Karpas-422 (cell line): ENCODE data around the gene PAPPA. TPM values are rescaled to one million over a fixed set of nuclear protein-coding genes. Genes with fewer than 3 reads are reported as not detected.

Source experiments
- DNase-seq: peaks from one replicate; pipeline ENCODE4 v3.0.0-alpha.2; 2015
- H2AFZ ChIP-seq: fragments of 200-600 bp; sonication (generic); 2 replicates; pipeline ENCODE4 v1.6.1; 2014; ENCODE audit warnings: antibody characterized with exemption, low read length, mixed read lengths
- H3K27ac ChIP-seq: fragments of 200-600 bp; sonication (generic); 2 replicates; pipeline ENCODE4 v1.5.1; 2014; ENCODE audit warnings: mild to moderate bottlenecking, low read length, moderate library complexity
- H3K27me3 ChIP-seq: fragments of 200-600 bp; sonication (generic); 2 replicates; pipeline ENCODE4 v1.6.1; 2014; ENCODE audit warnings: low read length, mixed read lengths
- H3K36me3 ChIP-seq: fragments of 200-600 bp; sonication (generic); 2 replicates; pipeline ENCODE4 v1.6.1; 2014; ENCODE audit warnings: low read length, mixed read lengths; ENCODE audit not compliant: insufficient read depth
- H3K4me1 ChIP-seq: fragments of 200-600 bp; sonication (generic); 2 replicates; pipeline ENCODE4 v1.6.1; 2014; ENCODE audit warnings: mild to moderate bottlenecking, low read length, mixed read lengths
- H3K4me2 ChIP-seq: fragments of 200-600 bp; sonication (generic); 2 replicates; pipeline ENCODE4 v1.6.1; 2014; ENCODE audit warnings: low read length, low read depth, mild to moderate bottlenecking; ENCODE audit not compliant: poor library complexity, severe bottlenecking
- H3K4me3 ChIP-seq: fragments of 200-600 bp; sonication (generic); 2 replicates; pipeline ENCODE4 v1.5.1; 2014; ENCODE audit warnings: mild to moderate bottlenecking, antibody characterized with exemption, low read length, mixed read lengths
- H3K79me2 ChIP-seq: fragments of 200-600 bp; sonication (generic); 2 replicates; pipeline ENCODE4 v1.6.1; 2014; ENCODE audit warnings: mild to moderate bottlenecking, low read length, mixed read lengths
- H3K9ac ChIP-seq: fragments of 200-600 bp; sonication (generic); 2 replicates; pipeline ENCODE4 v1.6.0; 2014; ENCODE audit warnings: low read length
- H3K9me2 ChIP-seq: fragments of 200-600 bp; sonication (generic), shearing (Covaris generic); replicated peaks from 2 replicates; pipeline ENCODE4 v1.6.0; 2014; ENCODE audit warnings: mild to moderate bottlenecking, low read length, moderate library complexity; ENCODE audit not compliant: insufficient read depth
- H3K9me3 ChIP-seq: fragments of 300-700, 200-600 bp; sonication (generic); 2 replicates; pipeline ENCODE4 v1.6.1; 2014; ENCODE audit warnings: low read length, mixed read lengths
- H4K20me1 ChIP-seq: fragments of 200-600 bp; sonication (generic); 2 replicates; pipeline ENCODE4 v1.6.1; 2014; ENCODE audit warnings: mild to moderate bottlenecking, antibody characterized with exemption, low read length, low read depth; ENCODE audit not compliant: insufficient read depth
- total RNA-seq: library from RNA; depleted of rRNA; stranded (reverse); fragments of >200 nt; shearing (Covaris generic); gene quantifications from 2 replicates; pipeline ENCODE4 v1.2.3, GENCODE V29; 2014; ENCODE audit warnings: low replicate concordance

Gene PAPPA
- total RNA-seq, 1 experiment from 2014 or later = 0.30 TPM

GRCh38 chr9:116133163-116133562, 20.4 kb upstream of the PAPPA start:
- Histone ChIP-seq H3K27me3 (no peaks in the 10 kb centered on the region), H3K9me3 (no peaks in the 10 kb centered on the region), H3K79me2 (no peaks in the 10 kb centered on the region), H3K9me2 (no peaks in the 10 kb centered on the region; the same call in 1 of the 2 replicates), H3K4me3 (no peak overlapping the region), H3K4me1 (no peaks in the 10 kb centered on the region), H2AFZ (no peak overlapping the region), H3K27ac (no peak overlapping the region), H3K9ac (no peak overlapping the region), H4K20me1 (no peaks in the 10 kb centered on the region), H3K4me2 (no peak overlapping the region), H3K36me3 (no peaks in the 10 kb centered on the region)
- DNase-seq = no peak

- Histone ChIP-seq H3K4me2 (no peak overlapping the region), H3K9me2 (no peaks in the 10 kb centered on the region; the same call in 1 of the 2 replicates), H4K20me1 (no peaks in the 10 kb centered on the region), H3K27ac (no peak overlapping the region), H3K4me1 (no peaks in the 10 kb centered on the region), H3K4me3 (no peak overlapping the region), H3K36me3 (no peaks in the 10 kb centered on the region), H3K9me3 (no peaks in the 10 kb centered on the region), H3K9ac (no peak overlapping the region), H3K27me3 (no peaks in the 10 kb centered on the region), H2AFZ (no peak overlapping the region), H3K79me2 (no peaks in the 10 kb centered on the region)
- no peak for DNase-seq
These were observed 18.6 kb upstream of the PAPPA start for GRCh38 chr9:116134975-116135374.

- no peaks in the 10 kb centered on the region for H3K27me3 ChIP-seq
- no peaks in the 10 kb centered on the region for H3K9me3 ChIP-seq
- no peaks in the 10 kb centered on the region; the same call in 1 of the 2 replicates for H3K9me2 ChIP-seq
- no peak overlapping the region for H3K4me3 ChIP-seq
- H3K79me2 ChIP-seq = no peaks in the 10 kb centered on the region
- no peaks in the 10 kb centered on the region for H3K36me3 ChIP-seq
- no peak overlapping the region for H3K9ac ChIP-seq
- DNase-seq = no peak
- H3K4me1 ChIP-seq = no peaks in the 10 kb centered on the region
- H3K27ac ChIP-seq = no peak overlapping the region
- no peak overlapping the region for H2AFZ ChIP-seq
- H3K4me2 ChIP-seq = no peak overlapping the region
- no peaks in the 10 kb centered on the region for H4K20me1 ChIP-seq
These were observed 16.6 kb upstream of the PAPPA start for GRCh38 chr9:116137010-116137409.

GRCh38 chr9:116137581-116137980, 16.0 kb upstream of the PAPPA start:
- H3K4me1 ChIP-seq = no peaks in the 10 kb centered on the region
- no peaks in the 10 kb centered on the region for H3K9me3 ChIP-seq
- no peaks in the 10 kb centered on the region for H3K79me2 ChIP-seq
- no peaks in the 10 kb centered on the region for H4K20me1 ChIP-seq
- no peaks in the 10 kb centered on the region for H3K36me3 ChIP-seq
- no peaks in the 10 kb centered on the region; the same call in 1 of the 2 replicates for H3K9me2 ChIP-seq
- H3K4me3 ChIP-seq = no peak overlapping the region
- DNase-seq = no peak
- no peak overlapping the region for H3K9ac ChIP-seq
- H3K4me2 ChIP-seq = no peak overlapping the region
- H3K27ac ChIP-seq = no peak overlapping the region
- H2AFZ ChIP-seq = no peak overlapping the region
- no peaks in the 10 kb centered on the region for H3K27me3 ChIP-seq

GRCh38 chr9:116141864-116142561, 11.6 kb upstream of the PAPPA start:
- Histone ChIP-seq H3K79me2 (no peaks in the 10 kb centered on the region), H3K9ac (no peak overlapping the region), H3K36me3 (no peaks in the 10 kb centered on the region), H2AFZ (no peak overlapping the region), H3K27ac (no peak overlapping the region), H3K27me3 (no peaks in the 10 kb centered on the region), H3K4me2 (no peak overlapping the region), H3K9me2 (no peaks in the 10 kb centered on the region), H3K4me1 (no peaks in the 10 kb centered on the region), H3K4me3 (no peak overlapping the region), H3K9me3 (no peaks in the 10 kb centered on the region), H4K20me1 (no peaks in the 10 kb centered on the region)
- no peak for DNase-seq

GRCh38 chr9:116142706-116143492, 10.7 kb upstream of the PAPPA start:
- no peaks in the 10 kb centered on the region for H3K27me3 ChIP-seq
- H3K9ac ChIP-seq = no peak overlapping the region
- no peak overlapping the region for H3K4me3 ChIP-seq
- no peak for DNase-seq
- no peaks in the 10 kb centered on the region for H3K9me2 ChIP-seq
- H3K27ac ChIP-seq = no peak overlapping the region
- no peaks in the 10 kb centered on the region for H3K9me3 ChIP-seq
- H3K4me1 ChIP-seq = no peaks in the 10 kb centered on the region
- no peaks in the 10 kb centered on the region for H3K79me2 ChIP-seq
- H4K20me1 ChIP-seq = no peaks in the 10 kb centered on the region
- H3K36me3 ChIP-seq = no peaks in the 10 kb centered on the region
- H3K4me2 ChIP-seq = no peak overlapping the region
- no peak overlapping the region for H2AFZ ChIP-seq

GRCh38 chr9:116144038-116144437, 9.6 kb upstream of the PAPPA start:
- no peaks in the 10 kb centered on the region for H4K20me1 ChIP-seq
- H3K9me2 ChIP-seq = no peaks in the 10 kb centered on the region
- no peaks in the 10 kb centered on the region for H3K27me3 ChIP-seq
- no peaks in the 10 kb centered on the region for H3K9me3 ChIP-seq
- H3K9ac ChIP-seq = no peak overlapping the region
- no peaks in the 10 kb centered on the region for H3K36me3 ChIP-seq
- no peak overlapping the region for H2AFZ ChIP-seq
- no peak overlapping the region for H3K4me3 ChIP-seq
- H3K79me2 ChIP-seq = no peaks in the 10 kb centered on the region
- no peak for DNase-seq
- H3K4me2 ChIP-seq = no peak overlapping the region
- H3K4me1 ChIP-seq = no peaks in the 10 kb centered on the region
- no peak overlapping the region for H3K27ac ChIP-seq

- Histone ChIP-seq H3K27ac (no peak overlapping the region), H3K9me3 (no peaks in the 10 kb centered on the region), H3K4me1 (no peaks in the 10 kb centered on the region), H2AFZ (no peak overlapping the region), H3K79me2 (no peaks in the 10 kb centered on the region), H3K9ac (no peak overlapping the region), H3K4me3 (no peak overlapping the region), H4K20me1 (no peaks in the 10 kb centered on the region), H3K4me2 (no peak overlapping the region), H3K36me3 (no peaks in the 10 kb centered on the region), H3K27me3 (no peaks in the 10 kb centered on the region), H3K9me2 (no peaks in the 10 kb centered on the region)
- DNase-seq = no peak
These were observed 9.0 kb upstream of the PAPPA start for GRCh38 chr9:116144555-116144954.
